Effector memory CD8-positive, alpha-beta T cell (primary cell): Measurements from ENCODE around the gene HOXA3.

Experiments
- ATAC-seq: fragments of 150-1000 bp; cut with Tn5 transposase; replicated peaks from 2 replicates; pipeline ENCODE4 v1.10.0; 2021; ENCODE audit warnings: mild to moderate bottlenecking, moderate library complexity
- DNase-seq, 3 experiments: peaks; one replicate each; pipeline ENCODE4 v3.0.0; 2021
- H3K27ac Mint-ChIP-seq, 2 donors: one replicate each; pipeline ENCODE4 v1.8.0; 2022; ENCODE audit warnings: mild to moderate bottlenecking in 2 of 2, mixed read lengths in 2 of 2, moderate library complexity in 2 of 2
- H3K27me3 Mint-ChIP-seq, 2 donors: one replicate each; pipeline ENCODE4 v1.8.0; 2022; ENCODE audit warnings: mixed read lengths in 2 of 2
- H3K36me3 Mint-ChIP-seq: one replicate; pipeline ENCODE4 v1.8.0; 2022; ENCODE audit warnings: mild to moderate bottlenecking, moderate library complexity, mixed read lengths; ENCODE audit not compliant: insufficient read depth
- H3K4me1 Mint-ChIP-seq, 2 donors: one replicate each; pipeline ENCODE4 v1.8.0; 2022; ENCODE audit warnings: low read depth in 2 of 2, mixed read lengths in 2 of 2
- H3K4me3 Mint-ChIP-seq, 2 donors: one replicate each; pipeline ENCODE4 v1.8.0; 2022; ENCODE audit warnings: mild to moderate bottlenecking in 2 of 2, mixed read lengths in 2 of 2, moderate library complexity in 2 of 2
- H3K9me3 Mint-ChIP-seq, 2 donors: one replicate each; pipeline ENCODE4 v1.8.0; 2022; ENCODE audit warnings: mixed read lengths in 2 of 2

The HOXA3 gene

DNA sequence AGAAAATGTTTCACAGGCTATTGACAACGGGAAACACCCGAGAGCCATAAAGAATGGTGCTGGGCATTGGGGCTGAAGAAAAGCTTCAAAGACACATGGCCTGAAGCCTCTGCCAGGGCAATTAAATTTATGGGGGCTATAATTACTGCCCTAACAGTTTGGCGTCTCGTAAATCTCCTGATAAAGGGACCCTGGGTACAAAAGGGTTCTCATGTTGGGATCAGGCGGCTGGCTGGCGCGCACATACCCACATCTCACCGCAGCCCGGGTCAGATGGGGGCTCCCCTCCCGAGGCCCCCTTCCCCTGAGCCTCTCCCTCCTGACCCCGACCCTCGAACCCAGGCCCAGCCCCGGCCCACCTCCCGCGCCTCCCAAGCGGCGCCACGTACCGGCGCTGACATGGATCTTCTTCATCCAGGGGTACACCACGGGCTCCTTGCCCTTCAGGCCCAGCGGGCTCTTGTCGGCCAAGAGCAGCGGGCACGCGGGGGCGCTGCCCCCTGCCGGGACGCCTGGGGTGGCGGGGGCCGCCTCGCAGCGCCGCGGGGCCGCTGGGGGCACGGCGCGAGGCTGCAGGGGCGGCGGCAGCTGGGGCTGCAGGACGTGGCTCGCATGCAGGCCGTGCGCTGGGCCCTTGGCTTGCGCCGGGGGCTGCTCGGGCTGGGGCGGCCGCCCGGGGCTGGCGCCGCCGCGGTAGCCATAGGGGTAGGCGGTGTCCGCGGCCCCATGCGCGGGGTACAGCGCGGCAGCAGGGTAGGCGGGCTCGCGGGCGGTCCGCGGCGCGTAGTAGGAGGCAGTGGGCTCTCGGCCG, 22.4 kb downstream of the HOXA3 start:
- Mint-ChIP-seq H3K27me3 (peaks cover 65 to 69% of the 10 kb centered on the region in 2 donors), H3K4me1 (no peaks in the 10 kb centered on the region), H3K27ac (no peak overlapping the region), H3K36me3 (peaks cover 6% of the 10 kb centered on the region), H3K4me3 (peak overlapping the region; percentile 61 to 65), H3K9me3 (no peaks in the 10 kb centered on the region)
- DNase-seq, result no peak
- peak; percentile 45 for ATAC-seq

DNA sequence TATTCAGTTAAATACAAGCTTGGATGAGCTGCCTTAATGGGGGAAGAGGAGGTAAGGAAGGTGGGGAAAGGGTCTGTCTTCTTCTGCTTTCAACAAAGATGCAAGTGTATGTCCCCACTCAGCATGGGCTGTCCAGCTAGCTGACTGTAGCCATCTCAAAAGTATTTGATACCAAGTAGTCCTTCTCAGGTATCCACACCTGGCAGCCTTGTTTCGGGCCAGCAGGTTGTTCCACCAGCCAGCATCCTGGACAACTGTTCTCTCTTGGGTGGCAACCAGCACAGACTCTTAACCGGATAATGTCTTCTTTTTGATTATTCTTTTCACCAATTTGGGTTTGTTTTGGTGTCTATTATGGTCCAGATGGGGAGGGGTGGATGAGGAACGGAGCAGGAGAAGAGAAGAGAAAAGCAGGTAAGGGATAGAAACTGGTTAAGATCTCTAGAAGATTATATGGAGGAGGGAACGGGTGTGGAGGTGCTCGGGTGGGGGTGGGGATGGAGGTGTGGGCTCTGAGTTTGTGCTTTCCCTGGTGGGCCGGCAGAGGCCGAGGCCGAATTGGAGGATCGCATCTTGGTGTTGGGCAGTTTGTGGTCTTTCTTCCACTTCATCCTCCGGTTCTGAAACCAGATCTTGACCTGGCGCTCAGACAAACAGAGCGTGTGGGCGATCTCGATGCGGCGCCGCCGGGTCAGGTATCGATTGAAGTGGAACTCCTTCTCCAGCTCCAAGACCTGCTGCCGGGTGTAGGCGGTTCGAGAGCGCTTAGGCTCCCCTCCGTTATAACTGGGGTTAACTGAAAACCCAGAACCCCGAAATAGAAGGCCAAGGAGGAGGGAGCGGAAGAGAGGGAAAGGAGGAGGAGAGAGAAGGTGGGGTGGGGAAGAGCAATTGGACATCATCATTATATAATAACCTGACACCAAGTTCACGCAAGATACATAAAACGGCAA, 23.3 kb downstream of the HOXA3 start:
- Mint-ChIP-seq H3K27ac (no peak overlapping the region), H3K4me1 (no peaks in the 10 kb centered on the region), H3K9me3 (no peaks in the 10 kb centered on the region), H3K4me3 (peak overlapping the region; percentile 61 to 65), H3K27me3 (peaks cover 65 to 69% of the 10 kb centered on the region in 2 donors), H3K36me3 (peaks cover 6% of the 10 kb centered on the region)
- ATAC-seq, result no peak
- DNase-seq, result no peak

DNA sequence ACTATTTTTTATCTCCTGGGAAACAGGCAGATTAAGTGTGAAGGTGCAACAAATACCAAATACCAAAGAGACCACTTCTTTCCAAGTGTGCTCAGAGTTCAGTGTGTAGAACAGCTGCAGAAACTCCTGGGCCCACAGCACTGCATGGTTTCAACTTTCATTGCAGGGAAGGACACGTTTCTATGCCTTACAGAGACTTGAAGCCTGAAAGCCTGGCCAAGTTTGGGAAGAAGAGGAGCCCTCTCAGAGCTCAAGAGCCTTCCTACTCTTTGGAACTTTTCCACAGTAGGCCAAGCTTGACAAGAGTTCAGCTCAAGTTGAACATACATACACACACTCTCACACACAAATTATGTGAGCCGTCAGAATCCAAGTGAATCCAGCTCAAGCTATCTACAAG, 24.3 kb downstream of the HOXA3 start:
- H3K36me3 Mint-ChIP-seq, result peaks cover 6% of the 10 kb centered on the region
- no peak for ATAC-seq
- no peaks in the 10 kb centered on the region for H3K4me1 Mint-ChIP-seq
- H3K4me3 Mint-ChIP-seq, result no peak overlapping the region
- DNase-seq, result no peak
- no peaks in the 10 kb centered on the region for H3K9me3 Mint-ChIP-seq
- peaks cover 62 to 63% of the 10 kb centered on the region in 2 donors for H3K27me3 Mint-ChIP-seq
- H3K27ac Mint-ChIP-seq, result no peak overlapping the region

DNA sequence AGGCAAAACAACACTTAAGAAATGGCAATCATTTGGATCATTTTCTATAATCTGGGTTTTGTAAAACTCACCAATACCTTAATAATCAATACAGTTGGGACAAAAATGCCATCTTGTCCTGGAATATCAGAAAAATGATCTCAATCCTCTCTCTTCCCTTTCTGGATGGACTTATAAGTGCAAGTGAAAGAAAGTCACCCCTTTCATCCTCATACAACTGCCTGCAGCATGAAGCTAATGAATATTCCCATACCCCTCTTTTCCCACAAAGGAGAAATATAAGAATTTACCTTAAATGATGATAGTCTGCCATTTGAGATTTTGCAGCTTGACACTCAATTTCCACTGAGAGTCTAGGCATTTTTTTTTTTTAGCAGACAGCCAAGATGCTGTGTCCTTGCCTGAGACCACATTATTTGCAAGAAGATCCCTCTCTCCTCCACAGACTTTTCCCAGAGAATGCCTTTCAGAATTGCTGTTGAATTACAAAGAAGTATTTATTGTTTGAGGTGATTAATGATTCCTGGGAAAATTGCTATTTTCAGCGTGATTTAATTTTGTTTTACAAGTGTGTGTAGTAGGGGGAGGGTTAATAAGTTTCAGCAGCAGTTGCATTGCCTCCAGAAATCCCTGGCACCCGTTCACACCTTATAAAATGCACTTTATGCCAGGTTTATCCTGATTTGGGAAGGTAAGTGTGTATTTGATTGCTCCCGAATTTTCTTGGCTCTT, 25.6 kb downstream of the HOXA3 start:
- Mint-ChIP-seq H3K4me3 (no peak overlapping the region), H3K4me1 (no peaks in the 10 kb centered on the region), H3K27me3 (peaks cover 58 to 60% of the 10 kb centered on the region in 2 donors), H3K9me3 (no peaks in the 10 kb centered on the region), H3K27ac (no peak overlapping the region), H3K36me3 (peaks cover 9% of the 10 kb centered on the region)
- ATAC-seq, result no peak
- no peak for DNase-seq

DNA sequence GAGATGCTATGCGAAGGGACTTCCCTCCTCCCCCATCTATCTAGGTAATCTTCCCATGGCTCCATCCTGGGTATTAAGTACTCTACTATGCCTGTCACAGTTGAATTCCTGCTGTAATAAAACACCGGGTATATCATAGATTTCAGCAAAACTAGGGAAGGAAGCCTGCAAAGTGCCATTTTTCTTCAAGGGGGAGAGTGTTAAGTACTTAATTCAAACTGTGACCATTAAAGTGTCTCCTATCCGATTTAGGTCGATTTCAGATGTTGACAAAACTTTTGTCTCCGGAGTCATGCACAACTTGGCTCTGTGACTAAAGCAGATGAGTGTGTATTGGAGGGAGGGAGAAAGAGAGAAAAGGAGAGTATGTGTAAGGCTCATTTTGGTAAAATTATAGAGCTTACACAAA, 26.4 kb downstream of the HOXA3 start:
- Mint-ChIP-seq H3K4me1 (no peaks in the 10 kb centered on the region), H3K36me3 (peaks cover 4% of the 10 kb centered on the region), H3K4me3 (no peak overlapping the region), H3K27me3 (peaks cover 54 to 60% of the 10 kb centered on the region in 2 donors), H3K27ac (no peak overlapping the region), H3K9me3 (no peaks in the 10 kb centered on the region)
- ATAC-seq, result no peak
- DNase-seq, result no peak

DNA sequence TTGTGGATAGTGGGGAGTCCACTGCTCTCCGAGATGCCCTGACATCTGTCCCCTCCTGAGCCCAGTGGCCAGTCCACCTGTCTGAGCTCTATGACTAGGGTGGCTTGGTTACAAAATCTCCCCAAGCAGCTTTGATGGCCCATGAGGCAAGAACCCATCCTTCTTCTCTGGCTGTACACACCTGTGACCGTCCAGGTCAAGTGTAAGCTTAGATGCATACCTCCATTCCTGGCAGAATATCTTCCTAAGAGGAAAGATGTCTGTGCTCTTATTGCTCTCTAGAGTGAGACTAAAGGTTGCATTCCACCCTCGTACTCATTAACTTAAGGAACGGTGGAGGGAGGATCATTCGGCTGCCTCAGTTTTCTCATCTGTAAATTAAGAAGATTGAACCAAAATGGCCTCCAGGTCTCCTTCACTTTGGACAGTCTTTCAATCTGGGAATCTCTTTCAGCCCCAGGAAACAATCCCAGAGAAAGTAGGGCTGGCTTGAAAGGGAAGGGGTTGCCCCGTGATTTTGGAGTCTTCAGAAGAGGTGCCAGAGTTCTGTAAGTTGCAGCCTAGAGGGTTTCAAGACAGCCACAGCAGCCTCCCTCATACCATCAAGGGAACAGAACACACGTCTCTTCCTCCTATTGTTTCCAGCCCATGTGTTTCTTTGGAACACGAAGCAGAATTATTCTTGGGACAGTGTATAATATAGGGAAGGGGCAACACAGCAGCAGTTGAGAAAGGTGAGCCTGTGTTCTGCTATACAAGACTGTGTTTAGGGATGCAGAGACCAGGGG, 27.3 kb downstream of the HOXA3 start:
- no peak overlapping the region for H3K4me3 Mint-ChIP-seq
- H3K36me3 Mint-ChIP-seq, result peaks cover 3% of the 10 kb centered on the region
- no peak for DNase-seq
- H3K27me3 Mint-ChIP-seq, result peaks cover 54 to 60% of the 10 kb centered on the region in 2 donors
- ATAC-seq, result no peak
- H3K9me3 Mint-ChIP-seq, result no peaks in the 10 kb centered on the region
- no peak overlapping the region for H3K27ac Mint-ChIP-seq
- H3K4me1 Mint-ChIP-seq, result no peaks in the 10 kb centered on the region

DNA sequence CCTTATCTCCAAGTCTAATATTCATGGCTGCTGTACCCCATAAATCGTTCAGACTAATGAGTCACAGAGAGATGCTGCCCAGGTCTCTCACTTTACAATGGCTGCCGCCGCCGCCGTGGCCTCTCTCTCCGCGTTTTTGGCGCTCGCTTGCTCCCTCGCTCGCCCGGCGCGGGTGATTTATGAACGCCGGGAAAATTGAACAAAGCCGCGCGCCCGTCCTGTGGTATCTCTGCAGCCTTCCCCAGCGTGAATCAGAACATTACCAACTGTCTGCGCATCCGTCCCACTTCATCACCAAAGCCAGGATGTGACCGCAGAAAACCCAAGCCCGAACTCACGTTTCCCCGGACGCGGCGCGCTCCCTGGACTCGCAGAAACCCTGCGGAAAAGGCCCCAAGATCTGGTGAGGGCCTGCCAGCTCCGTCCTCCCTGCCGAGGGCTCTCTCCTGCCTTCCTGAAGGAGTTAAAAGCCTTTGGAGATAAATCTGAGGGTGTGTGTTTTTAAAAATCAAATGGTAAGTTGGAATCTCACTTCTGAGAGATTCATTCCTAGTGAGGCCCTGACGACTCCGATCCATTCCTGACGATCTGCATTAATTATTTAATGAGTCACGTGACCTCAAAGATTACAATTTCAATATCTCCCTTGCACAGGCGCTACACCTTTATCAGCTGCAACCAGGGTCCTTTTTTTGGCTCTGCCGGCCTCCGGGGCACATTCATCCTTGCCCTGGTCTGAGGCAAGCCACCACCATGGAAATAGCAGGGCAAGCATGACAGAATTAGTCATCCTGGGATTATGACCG, 28.1 kb downstream of the HOXA3 start:
- Mint-ChIP-seq H3K27ac (peak overlapping the region in 1 of 2 donors; percentile 68), H3K36me3 (peaks cover 3% of the 10 kb centered on the region), H3K27me3 (peaks cover 52 to 59% of the 10 kb centered on the region in 2 donors), H3K4me3 (no peak overlapping the region), H3K4me1 (no peaks in the 10 kb centered on the region), H3K9me3 (no peaks in the 10 kb centered on the region)
- ATAC-seq (no peak), DNase-seq (no peak)

DNA sequence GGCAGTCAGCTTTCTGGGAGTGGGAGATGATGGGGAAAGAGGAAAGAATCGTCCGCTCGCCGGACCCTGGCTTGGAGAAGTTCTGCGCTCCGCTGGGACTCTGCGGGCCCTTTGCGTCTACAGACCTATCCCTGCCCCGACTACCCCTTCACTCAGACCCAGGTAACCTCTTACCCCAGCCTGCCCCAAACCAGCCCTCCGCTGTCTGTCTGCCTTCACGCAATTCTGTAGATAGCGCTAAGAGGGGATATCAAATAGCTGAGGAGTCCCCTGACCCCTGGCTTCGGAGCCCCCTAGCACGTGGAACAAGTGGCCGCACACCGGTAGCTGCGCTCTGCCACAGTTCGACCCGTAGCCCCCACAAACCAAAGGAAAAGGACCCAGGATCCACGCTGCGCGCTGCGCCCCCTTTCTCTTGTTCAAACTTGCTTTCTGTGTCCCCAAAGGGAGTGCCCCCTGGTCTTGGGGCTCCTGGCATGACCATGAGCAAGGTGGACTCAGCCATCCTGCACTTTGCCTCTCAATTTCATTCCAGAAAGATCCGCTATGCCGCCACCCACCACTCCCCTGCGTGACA, 28.8 kb downstream of the HOXA3 start:
- peaks cover 3% of the 10 kb centered on the region for H3K36me3 Mint-ChIP-seq
- peak overlapping the region in 1 of 2 donors; percentile 68 for H3K27ac Mint-ChIP-seq
- no peaks in the 10 kb centered on the region for H3K9me3 Mint-ChIP-seq
- no peaks in the 10 kb centered on the region for H3K4me1 Mint-ChIP-seq
- H3K4me3 Mint-ChIP-seq, result no peak overlapping the region
- no peak for ATAC-seq
- DNase-seq, result no peak
- peaks cover 44 to 52% of the 10 kb centered on the region in 2 donors for H3K27me3 Mint-ChIP-seq

DNA sequence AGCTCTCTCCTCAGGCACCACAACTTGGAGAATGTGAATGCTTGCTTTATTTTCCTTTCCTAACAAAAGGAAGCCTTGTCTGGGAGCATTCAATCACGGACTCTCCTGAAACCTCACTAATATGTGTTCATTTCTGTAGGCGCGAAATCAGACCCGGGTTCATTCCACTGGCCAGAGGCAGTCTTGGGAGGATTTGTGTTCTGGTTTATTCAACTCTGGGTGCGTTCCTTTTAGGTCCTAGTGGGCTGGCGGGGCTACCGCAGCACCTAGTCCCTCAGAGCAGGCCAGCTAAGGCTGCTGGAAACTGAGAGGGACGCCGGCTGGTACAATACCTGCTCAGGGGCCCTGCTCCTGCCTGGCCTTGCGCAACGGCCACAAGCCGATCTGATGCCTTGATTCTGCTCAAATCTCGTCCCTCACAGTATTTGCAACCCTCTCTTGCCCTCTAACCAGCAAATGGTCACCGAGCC, 29.3 kb downstream of the HOXA3 start:
- DNase-seq (no peak), ATAC-seq (no peak)
- Mint-ChIP-seq H3K4me3 (no peak overlapping the region), H3K36me3 (peaks cover 3% of the 10 kb centered on the region), H3K9me3 (no peaks in the 10 kb centered on the region), H3K4me1 (no peaks in the 10 kb centered on the region), H3K27me3 (peaks cover 41 to 50% of the 10 kb centered on the region in 2 donors), H3K27ac (no peak overlapping the region)

DNA sequence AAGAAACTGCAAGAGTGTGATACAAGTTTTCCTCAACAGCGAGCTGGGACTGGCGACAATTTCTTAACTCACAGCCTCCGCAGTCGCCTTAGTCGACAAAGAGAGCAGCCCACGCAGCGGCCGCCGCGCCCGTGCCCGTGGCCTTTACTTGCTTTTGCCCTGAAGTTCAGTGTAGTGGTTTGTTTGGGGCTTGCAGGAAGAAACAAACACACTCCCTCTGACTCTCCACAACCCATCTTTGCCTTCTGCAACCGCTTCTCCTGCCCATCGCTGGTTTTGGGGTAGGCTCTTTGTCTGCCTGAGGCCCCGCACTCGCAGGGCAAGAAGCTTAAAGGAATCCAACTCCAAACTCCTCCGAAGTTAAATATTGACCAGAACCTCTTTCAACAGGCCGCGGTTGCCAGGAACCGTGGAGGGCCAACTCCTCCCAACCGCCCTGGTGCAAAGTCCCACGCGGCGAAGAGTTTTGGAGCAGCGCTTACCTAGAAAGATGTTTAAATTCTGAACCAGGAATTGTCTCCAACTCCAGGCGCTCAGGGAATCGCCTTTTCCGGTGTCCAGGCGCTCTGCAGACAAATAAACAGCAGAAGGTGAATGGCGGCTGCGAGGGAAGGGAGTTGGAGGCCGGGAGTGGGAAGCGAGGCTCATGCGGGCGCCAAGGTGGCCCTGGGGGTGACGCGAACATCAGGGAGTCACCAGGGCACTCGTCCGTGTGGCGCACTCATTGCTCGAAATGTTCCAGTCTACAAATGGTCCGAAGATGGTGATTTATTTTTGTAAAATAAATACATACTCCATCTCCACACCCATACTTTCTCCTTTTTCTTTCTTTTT, 30.1 kb downstream of the HOXA3 start:
- DNase-seq (no peak), ATAC-seq (no peak)
- Mint-ChIP-seq H3K36me3 (peaks cover 3% of the 10 kb centered on the region), H3K4me1 (no peaks in the 10 kb centered on the region), H3K9me3 (no peaks in the 10 kb centered on the region), H3K27me3 (peaks cover 34 to 50% of the 10 kb centered on the region in 2 donors), H3K27ac (no peak overlapping the region), H3K4me3 (no peak overlapping the region)

DNA sequence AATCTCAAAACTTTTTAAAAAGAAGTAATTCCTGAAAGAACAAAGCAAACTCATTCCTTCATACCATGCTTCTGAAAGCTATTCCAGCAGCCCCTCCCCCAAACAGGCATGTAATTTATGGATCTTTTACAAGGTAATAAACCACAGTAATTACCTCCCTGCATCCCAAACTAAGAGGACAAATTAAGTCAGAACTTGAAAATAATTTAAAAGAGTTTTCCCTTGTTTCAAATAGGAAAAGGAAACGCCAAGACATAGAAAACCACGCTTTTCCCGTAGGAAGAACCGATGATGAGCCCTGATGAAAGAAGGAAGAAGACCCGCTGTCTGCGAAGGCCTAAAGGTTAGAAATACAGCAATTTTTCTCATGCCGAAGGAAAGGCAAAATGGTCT, 30.7 kb downstream of the HOXA3 start:
- Mint-ChIP-seq H3K9me3 (no peaks in the 10 kb centered on the region), H3K27ac (no peak overlapping the region), H3K27me3 (peaks cover 28 to 49% of the 10 kb centered on the region in 2 donors), H3K4me1 (no peaks in the 10 kb centered on the region), H3K36me3 (peaks cover 3% of the 10 kb centered on the region), H3K4me3 (no peak overlapping the region)
- ATAC-seq (no peak), DNase-seq (no peak)
